SJSA1 (cell line): ENCODE results near the gene PADI1. TPM values are rescaled to one million over a fixed set of nuclear protein-coding genes. Genes with fewer than 3 reads are reported as not detected.

ENCODE experiments used
- DNase-seq, 2 experiments: peaks; one replicate each; pipeline ENCODE4 v3.0.0-alpha.2; 2015 to 2020; ENCODE audit warnings: low spot score in 2 of 2, low read depth in 1 of 2
- H3K27ac ChIP-seq: fragments of 250-450 bp; sonication (Bioruptor Pico); 2 replicates; pipeline ENCODE4 v1.5.1; 2020; ENCODE audit warnings: mild to moderate bottlenecking, moderate library complexity
- H3K27me3 ChIP-seq: fragments of 250-450 bp; sonication (Bioruptor Pico); replicated peaks from 2 replicates; pipeline ENCODE4 v1.5.1; 2020; ENCODE audit warnings: mild to moderate bottlenecking, moderate library complexity
- H3K36me3 ChIP-seq: fragments of 250-450 bp; sonication (Bioruptor Pico); 2 replicates; pipeline ENCODE4 v1.5.1; 2020; ENCODE audit warnings: mild to moderate bottlenecking
- H3K4me1 ChIP-seq: fragments of 250-450 bp; sonication (Bioruptor Pico); replicated peaks from 2 replicates; pipeline ENCODE4 v1.6.1; 2021; ENCODE audit warnings: mild to moderate bottlenecking
- H3K4me3 ChIP-seq: fragments of 250-450 bp; sonication (Bioruptor Pico); 2 replicates; pipeline ENCODE4 v1.5.1; 2020; ENCODE audit warnings: mild to moderate bottlenecking
- H3K9me3 ChIP-seq: fragments of 250-450 bp; sonication (Bioruptor Pico); replicated peaks from 2 replicates; pipeline ENCODE4 v1.5.1; 2020; ENCODE audit warnings: mild to moderate bottlenecking
- total RNA-seq: library from RNA; depleted of rRNA; stranded (reverse); fragments of >200 nt; shearing (Covaris generic); gene quantifications from 2 replicates; pipeline ENCODE4 v1.2.3, GENCODE V29; 2014

The PADI1 gene
- total RNA-seq, 1 experiment from 2014 or later = 1.5 TPM

DNA sequence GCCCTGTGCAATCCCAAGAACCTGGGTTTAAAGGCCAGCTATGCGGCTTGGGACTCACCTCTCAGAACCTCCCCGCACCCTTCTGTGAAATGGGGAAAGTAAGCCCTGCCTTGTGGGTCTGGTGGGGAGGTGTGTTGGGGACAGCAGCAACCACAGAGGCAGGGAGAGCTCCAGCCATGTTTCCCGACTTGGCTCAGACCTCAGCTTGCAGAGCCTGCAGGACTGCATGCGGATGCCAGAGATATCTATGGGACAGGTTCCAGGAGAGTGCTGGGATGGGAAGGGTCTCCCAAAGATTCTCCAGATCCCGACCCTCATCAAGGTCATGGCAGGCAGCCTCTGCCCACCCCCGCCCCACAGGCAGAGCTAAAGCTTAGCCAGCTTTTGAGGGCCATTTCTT, 20.2 kb downstream of the PADI1 start:
- Histone ChIP-seq H3K36me3 (no peaks in the 10 kb centered on the region), H3K4me3 (no peak overlapping the region), H3K27me3 (no peaks in the 10 kb centered on the region), H3K27ac (no peak overlapping the region), H3K9me3 (no peaks in the 10 kb centered on the region), H3K4me1 (peaks cover 7% of the 10 kb centered on the region)
- DNase-seq = no peak

DNA sequence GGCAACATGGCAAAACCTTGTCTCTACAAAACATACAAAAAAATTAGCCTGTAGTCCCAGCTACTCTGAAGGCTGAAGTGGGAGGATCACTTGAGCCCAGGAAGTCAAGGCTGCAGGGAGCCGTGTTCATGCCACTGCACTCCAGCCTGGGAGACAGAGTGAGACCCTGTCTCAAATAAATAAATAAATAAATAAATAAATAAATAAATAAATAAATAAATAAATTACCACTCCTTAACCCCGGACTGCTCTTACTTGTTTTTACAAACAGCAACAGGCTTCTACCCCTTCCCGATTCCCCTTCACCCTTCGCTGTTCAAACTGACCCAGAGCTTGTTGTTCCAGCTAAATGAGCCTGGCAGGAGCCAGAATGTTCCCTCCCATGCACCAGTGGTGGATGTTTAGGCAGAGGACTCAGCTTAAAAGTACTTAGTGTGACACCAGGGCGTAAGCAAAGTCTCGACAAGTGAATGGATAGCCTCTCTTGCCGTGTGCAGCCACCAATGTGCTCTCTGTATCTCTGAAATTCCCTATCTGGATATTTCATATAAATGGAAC, 22.5 kb downstream of the PADI1 start:
- Histone ChIP-seq H3K4me1 (peaks cover 14% of the 10 kb centered on the region), H3K27me3 (no peaks in the 10 kb centered on the region), H3K9me3 (no peaks in the 10 kb centered on the region), H3K4me3 (no peak overlapping the region), H3K36me3 (no peaks in the 10 kb centered on the region), H3K27ac (no peak overlapping the region)
- DNase-seq = no peak

DNA sequence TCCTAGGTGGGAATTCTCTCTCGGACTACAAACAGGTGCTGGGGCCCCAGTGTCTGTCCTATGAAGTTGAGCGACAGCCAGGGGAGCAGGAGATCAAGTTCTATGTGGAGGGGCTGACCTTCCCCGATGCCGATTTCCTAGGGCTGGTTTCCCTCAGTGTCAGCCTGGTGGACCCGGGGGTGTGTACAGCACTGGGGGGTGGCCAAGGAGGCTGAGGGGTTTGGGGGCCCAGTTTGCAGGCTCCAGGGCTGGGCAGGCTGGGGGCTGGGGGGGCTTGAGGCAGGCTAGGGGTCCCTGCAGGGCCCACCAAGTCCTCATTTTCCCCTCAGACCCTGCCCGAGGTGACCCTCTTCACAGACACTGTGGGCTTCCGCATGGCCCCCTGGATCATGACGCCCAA, 23.7 kb downstream of the PADI1 start:
- peaks cover 26% of the 10 kb centered on the region for H3K4me1 ChIP-seq
- H3K4me3 ChIP-seq = no peak overlapping the region
- DNase-seq = no peak
- H3K9me3 ChIP-seq = no peaks in the 10 kb centered on the region
- no peaks in the 10 kb centered on the region for H3K27me3 ChIP-seq
- H3K27ac ChIP-seq = no peak overlapping the region
- no peaks in the 10 kb centered on the region for H3K36me3 ChIP-seq

DNA sequence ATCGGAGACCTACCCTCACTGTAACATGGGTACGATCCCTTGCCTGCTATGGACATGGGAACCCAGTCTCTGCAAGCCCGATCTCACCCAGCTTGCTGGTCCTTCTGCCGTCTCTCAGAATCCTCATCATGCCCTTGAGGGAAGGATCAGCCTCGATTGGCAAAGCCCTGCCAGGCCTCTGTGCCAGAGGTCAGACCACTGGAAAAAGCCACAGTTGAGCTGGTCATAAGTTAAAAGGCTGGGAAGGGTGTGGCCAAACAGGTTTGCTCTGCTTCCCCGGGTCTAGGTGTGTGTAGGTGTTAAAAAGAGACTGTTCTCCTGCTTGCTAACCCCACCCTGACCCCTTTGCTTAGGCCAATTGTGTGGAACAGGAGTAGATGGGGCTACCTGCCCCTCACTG, 24.5 kb downstream of the PADI1 start:
- no peak for DNase-seq

DNA sequence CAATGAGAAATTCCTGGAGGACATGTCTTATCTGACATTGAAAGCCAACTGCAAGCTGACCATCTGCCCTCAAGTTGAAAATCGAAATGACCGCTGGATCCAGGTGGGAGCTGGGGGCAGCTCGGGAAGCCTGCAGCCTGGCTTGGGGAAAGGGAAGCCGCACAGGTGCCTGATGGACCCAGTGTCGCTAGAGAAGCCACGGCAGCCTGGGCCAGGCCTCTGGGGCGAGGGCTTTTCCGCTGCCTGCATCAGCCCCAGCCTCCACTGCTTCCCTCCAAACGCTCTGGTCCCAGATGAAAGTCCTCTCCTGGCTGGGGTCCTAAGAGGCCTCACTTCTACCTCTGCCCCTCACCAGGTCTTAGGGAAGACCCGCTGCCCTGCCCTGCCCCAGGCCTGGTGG, 25.2 kb downstream of the PADI1 start:
- no peaks in the 10 kb centered on the region for H3K9me3 ChIP-seq
- H3K27me3 ChIP-seq = no peaks in the 10 kb centered on the region
- H3K36me3 ChIP-seq = no peaks in the 10 kb centered on the region
- no peak for DNase-seq
- peaks cover 39% of the 10 kb centered on the region for H3K4me1 ChIP-seq
- no peak overlapping the region for H3K27ac ChIP-seq
- no peak overlapping the region for H3K4me3 ChIP-seq

More for the DNA sequence above, 24.5 kb downstream of the PADI1 start:
- Histone ChIP-seq H3K4me3 (no peak overlapping the region), H3K27me3 (no peaks in the 10 kb centered on the region), H3K9me3 (no peaks in the 10 kb centered on the region), H3K4me1 (peaks cover 34% of the 10 kb centered on the region), H3K36me3 (no peaks in the 10 kb centered on the region), H3K27ac (no peak overlapping the region)

DNA sequence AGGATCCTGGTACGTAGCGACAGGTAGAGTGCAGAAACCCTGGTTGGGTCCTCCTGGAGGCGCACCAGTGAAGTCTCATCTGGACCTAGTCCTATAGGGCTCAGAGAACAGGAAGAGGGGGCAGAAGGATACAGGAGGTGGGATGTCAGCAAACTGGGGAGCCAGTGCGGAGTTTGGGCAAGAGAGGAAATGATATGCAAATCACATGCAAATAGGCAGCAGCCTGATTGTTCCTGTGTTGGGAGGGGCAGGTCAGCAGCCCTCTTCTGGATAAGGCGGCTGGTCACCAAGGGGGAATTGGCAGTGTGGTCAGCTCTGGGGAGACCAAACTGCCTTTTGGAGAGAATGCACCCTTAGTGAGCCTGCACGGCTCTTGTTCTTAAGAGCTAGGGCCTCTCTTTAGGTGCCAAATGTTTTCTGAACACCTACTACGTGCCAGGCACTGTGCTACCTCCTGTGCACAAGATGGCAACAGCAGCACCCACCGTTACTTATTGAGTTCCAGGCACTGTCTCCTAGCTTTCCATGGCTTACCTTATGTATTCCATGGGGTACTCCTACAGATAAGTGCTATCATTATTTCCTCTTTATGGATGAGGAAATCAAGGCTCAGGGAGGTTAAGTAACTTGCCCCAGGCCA, 25.9 kb downstream of the PADI1 start:
- H3K36me3 ChIP-seq = no peaks in the 10 kb centered on the region
- no peaks in the 10 kb centered on the region for H3K9me3 ChIP-seq
- DNase-seq = no peak
- no peak overlapping the region for H3K27ac ChIP-seq
- H3K4me1 ChIP-seq = peaks cover 45% of the 10 kb centered on the region
- no peak overlapping the region for H3K4me3 ChIP-seq
- H3K27me3 ChIP-seq = no peaks in the 10 kb centered on the region

DNA sequence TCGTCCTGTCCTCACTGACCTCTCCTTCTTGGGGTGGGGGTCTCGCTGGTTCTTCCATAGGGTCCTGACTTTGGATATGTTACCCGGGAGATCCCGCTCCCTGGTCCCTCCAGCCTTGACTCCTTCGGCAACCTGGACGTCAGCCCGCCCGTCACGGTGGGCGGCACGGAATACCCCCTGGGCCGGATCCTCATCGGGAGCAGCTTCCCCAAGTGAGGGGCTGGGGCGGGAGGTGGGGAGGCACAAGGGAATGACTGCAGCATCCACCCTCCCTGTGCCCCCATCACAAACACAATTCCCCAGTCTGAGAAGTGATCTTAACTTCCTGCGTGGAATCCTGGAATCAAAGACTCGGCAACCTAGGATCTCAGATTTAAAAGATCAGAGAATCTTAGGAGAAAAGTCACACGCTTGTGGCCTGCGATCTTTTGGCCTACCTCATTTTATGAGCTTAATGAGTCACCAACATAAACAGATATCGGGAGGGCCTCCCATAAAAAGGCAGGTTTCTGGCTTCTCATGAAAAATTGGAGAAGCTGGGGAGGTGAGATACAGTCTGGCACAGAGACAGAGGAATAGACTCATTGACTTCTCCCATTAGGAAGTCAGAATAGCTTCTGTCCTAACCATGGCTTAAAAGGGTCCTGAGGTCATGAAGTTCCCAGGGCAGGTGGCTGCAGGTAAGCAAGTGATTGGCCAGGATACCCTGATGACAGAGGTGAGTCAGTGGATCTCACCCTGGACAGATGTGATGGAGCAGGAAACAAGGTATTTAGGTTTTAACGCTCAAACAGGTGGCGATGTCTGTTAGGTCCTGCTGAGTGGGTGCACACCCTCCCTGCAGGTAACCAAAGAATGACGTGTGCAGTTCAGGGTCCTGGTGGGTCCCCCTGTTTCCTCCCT, 28.1 kb downstream of the PADI1 start:
- H3K27ac ChIP-seq = peak overlapping the region; percentile 92
- H3K4me3 ChIP-seq = peak overlapping the region; percentile 15
- DNase-seq = peak; percentile 77 to 94
- H3K4me1 ChIP-seq = peaks cover 59% of the 10 kb centered on the region
- no peaks in the 10 kb centered on the region for H3K9me3 ChIP-seq
- no peaks in the 10 kb centered on the region for H3K36me3 ChIP-seq
- H3K27me3 ChIP-seq = no peaks in the 10 kb centered on the region

DNA sequence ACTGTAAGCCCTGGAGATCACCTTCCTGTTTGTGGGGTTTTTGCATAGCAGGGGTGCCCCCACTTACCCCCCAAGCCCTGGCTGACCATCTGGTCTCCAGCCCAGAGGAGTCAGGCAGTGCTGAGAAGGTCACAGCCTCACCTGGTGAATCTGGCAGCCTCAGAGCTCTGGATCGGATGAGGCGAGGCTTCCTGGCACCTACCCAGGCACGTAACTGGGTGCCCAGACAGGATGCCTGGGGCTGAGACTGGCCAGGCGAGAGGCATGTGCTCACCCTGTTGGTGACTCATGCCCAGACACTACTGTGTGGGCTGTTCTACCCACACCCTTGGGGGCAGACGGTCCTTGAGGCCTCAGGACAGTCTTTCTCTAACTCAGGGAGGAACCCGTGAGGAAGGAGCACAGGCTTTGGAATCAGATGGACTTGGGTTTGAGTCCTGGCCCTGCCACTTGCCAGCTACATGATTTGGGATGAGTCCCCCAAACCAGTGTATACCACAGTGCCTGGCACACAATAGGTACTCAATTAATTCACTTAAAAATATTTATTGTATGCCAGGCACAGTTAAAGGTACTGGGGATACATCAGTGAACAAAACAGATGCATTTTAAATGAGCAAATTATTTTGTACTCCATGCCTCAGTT, 28.9 kb downstream of the PADI1 start:
- no peaks in the 10 kb centered on the region for H3K9me3 ChIP-seq

DNA sequence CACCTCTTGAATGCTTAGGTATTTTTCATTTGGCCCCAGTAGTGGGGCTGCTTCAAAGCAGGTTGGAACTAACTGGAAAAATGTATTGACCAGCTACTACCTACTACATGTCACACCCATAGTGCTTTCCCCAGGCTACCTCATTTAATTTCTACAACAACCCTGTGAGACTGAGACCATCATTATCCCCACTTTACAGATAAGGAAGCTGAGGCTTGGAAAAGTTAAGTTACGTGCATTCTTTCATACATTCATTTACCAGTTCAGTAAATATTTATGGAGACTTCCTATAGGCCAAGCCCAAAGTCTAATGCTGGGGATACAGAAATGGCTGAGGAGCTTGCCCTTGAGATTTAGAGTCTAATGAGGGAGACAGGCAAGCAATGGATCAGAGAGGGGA, 29.5 kb downstream of the PADI1 start:
- Histone ChIP-seq H3K9me3 (no peaks in the 10 kb centered on the region), H3K27ac (peak overlapping the region; percentile 92), H3K27me3 (no peaks in the 10 kb centered on the region), H3K36me3 (no peaks in the 10 kb centered on the region), H3K4me1 (peaks cover 62% of the 10 kb centered on the region), H3K4me3 (no peak overlapping the region)
- DNase-seq = no peak

More for the DNA sequence above, 28.9 kb downstream of the PADI1 start:
- peak; percentile 91 to 97 for DNase-seq
- Histone ChIP-seq H3K27me3 (no peaks in the 10 kb centered on the region), H3K4me3 (peak overlapping the region; percentile 3; the same call in 1 of the 2 replicates), H3K27ac (peak overlapping the region; percentile 92), H3K4me1 (peaks cover 62% of the 10 kb centered on the region), H3K36me3 (no peaks in the 10 kb centered on the region)

DNA sequence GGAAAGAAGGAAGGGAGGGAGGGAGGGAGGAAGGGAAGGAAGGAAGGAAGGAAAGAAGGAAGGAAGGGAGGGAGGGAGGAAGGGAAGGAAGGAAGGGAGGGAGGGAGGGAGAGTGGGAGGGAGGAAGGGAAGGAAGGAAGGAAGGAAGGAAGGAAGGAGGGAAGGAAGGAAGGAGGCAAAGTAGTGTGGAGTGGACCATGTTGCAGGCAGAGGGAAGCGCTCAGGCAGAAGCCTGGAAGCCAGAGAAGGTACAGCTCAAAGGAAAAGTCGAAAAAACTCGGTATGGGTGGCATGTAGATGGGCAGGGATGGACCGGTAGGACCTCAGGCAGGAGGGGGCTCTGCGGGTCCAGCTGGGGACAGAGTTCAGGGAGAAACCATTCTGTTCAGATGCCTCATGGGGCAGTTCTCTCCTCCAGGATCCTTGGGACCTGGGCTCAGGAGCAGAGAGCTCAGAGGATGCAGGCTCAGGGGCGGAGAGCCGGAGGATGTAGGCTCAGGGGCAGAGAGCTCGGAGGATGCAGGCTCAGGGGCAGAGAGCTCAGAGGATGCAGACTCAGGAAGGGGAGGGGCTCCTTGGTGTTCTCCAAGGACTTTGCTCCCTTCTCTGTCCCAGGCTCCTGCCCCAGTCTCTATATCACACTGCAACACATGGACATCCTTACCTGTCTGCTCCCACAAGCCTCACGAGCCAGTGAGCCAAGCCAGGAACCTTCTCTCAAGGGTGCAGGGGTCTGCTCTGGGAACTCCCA, 30.4 kb downstream of the PADI1 start:
- Histone ChIP-seq H3K9me3 (no peaks in the 10 kb centered on the region; the same call in 1 of the 2 replicates), H3K36me3 (no peaks in the 10 kb centered on the region), H3K4me1 (peaks cover 62% of the 10 kb centered on the region), H3K4me3 (no peak overlapping the region), H3K27ac (peak overlapping the region; percentile 22; the same call in 1 of the 2 replicates), H3K27me3 (no peaks in the 10 kb centered on the region)
- DNase-seq = no peak

DNA sequence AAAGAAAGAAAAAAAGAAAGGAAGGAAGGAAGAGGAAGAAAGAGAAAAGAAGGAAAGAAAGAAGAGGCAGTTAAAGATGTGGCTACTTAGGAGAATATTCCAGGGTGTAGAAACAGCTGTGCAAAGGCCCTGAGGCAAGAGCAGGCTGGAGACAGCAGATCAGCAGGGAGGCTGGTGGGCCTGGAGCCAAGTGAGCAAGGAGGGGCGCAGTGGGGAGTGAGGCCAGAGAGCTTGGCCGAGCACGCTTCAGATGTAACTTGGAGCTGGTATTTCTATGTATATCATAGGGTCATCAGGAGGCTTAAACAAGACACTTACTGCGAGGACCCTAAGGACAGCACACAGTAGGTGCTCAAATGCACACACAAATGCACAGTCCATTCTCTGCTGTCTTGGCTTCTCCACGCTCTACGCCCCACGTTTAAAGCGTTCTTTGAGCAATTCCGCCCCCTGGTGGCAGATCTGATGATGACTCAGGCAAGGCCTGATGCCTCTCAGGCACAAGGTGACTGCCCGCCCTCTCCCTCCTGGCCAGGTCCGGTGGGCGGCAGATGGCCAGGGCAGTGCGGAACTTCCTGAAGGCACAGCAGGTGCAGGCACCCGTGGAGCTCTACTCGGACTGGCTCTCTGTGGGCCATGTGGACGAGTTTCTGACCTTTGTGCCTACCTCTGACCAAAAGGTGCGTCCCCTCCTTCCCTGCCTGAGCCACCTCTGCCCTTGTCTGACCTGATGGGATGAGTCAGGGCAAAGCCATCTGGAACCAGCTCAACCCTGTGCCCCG, 32.0 kb downstream of the PADI1 start:
- Histone ChIP-seq H3K36me3 (no peaks in the 10 kb centered on the region), H3K27ac (peak overlapping the region; percentile 22), H3K4me3 (no peak overlapping the region), H3K9me3 (no peaks in the 10 kb centered on the region; the same call in 1 of the 2 replicates), H3K4me1 (peaks cover 59% of the 10 kb centered on the region), H3K27me3 (no peaks in the 10 kb centered on the region)
- DNase-seq = peak; percentile 87 to 91

DNA sequence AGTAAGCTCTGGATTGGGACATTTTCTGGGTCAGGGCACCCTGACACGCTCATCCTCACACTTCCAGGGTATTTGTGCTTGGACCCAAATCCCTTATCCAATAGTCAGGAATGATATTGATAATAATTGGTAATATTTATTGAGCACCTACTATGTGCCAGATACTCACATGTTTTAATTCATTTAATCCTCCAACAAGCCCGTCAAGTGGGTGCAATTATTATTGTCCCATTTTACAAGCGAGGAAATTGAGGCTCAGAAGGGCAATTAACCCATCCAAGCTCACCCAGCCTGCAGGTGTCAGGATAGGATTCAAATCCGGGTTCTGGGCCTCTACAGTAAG, 32.6 kb downstream of the PADI1 start:
- no peaks in the 10 kb centered on the region for H3K27me3 ChIP-seq
- peaks cover 53% of the 10 kb centered on the region for H3K4me1 ChIP-seq
- no peaks in the 10 kb centered on the region for H3K36me3 ChIP-seq
- no peak overlapping the region for H3K4me3 ChIP-seq
- H3K9me3 ChIP-seq = no peaks in the 10 kb centered on the region; the same call in 1 of the 2 replicates
- no peak for DNase-seq
- H3K27ac ChIP-seq = no peak overlapping the region
